ENCODE measurements around the gene ENG. TPM values are rescaled to one million over a fixed set of nuclear protein-coding genes. Genes with fewer than 3 reads are reported as not detected.

ENG gene
- total RNA-seq, 4 donors from 2014 or later, result 45.6 to 115 (median 51.1) TPM

DNA sequence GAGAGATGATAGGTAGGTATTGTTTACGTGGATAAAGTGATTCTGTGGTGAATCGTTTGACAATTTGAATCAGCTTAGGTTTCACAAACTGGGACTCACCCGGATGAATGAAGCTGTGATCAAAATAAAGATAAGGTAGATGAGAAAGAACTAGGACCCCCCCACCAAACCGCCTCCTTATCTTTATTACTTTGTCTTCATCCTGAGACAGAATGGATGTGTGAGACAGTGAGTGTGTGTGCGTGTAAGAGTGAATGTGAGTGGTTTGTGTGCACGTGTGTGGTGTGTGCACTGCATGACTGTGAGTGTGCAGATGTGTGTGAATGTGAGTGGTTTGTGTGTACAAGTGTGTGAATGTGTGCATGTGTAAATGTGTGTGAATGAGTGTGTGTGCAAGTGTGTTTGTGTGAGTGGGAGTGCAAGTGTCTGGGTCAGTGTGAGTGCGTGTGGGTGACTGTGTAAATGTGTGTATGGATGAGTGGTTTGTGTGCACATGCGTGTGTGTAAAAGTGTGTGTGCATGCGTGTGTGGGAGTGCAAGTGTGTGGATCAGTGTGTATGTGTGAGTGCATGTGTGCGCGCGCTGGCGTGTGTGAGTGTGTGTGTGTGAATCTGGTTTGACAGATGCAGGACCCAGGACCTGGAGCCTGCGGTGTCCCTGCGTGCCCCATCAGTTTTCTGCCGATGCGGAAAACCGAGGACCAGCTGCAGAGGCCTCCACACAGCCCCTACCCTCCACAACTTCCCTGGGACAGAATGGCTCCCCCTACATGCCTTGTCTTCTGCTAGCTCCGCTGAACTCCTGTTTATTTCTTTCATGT, 11.4 kb upstream of the ENG start:
- Histone ChIP-seq H3K27me3 (no peaks in the 10 kb centered on the region), H3K4me3 (replicated peaks in 1 of 3) (no peak overlapping the region), H3K9me3 (no peaks in the 10 kb centered on the region), H3K36me3 (peaks cover 0 to 12% of the 10 kb centered on the region in 2 donors), H3K27ac (peak overlapping the region in 2 of 3 donors; percentile 29 to 56), H3K4me1 (peaks cover 14 to 30% of the 10 kb centered on the region in 2 donors)
- TF ChIP-seq, protein P1, sequence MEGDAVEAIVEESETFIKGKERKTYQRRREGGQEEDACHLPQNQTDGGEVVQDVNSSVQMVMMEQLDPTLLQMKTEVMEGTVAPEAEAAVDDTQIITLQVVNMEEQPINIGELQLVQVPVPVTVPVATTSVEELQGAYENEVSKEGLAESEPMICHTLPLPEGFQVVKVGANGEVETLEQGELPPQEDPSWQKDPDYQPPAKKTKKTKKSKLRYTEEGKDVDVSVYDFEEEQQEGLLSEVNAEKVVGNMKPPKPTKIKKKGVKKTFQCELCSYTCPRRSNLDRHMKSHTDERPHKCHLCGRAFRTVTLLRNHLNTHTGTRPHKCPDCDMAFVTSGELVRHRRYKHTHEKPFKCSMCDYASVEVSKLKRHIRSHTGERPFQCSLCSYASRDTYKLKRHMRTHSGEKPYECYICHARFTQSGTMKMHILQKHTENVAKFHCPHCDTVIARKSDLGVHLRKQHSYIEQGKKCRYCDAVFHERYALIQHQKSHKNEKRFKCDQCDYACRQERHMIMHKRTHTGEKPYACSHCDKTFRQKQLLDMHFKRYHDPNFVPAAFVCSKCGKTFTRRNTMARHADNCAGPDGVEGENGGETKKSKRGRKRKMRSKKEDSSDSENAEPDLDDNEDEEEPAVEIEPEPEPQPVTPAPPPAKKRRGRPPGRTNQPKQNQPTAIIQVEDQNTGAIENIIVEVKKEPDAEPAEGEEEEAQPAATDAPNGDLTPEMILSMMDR (IDR thresholded peaks at IDR 0.05), result no peak
- TF ChIP-seq POLR2A (IDR thresholded peaks at IDR 0.05), result no peak
- WGBS, 2 donors, result 76 to 80% methylated on average over 19 of the region's 19 CpGs
- intact Hi-C loops (cut with DNase I), result loop anchor here (10.0 kb wide), 1 partner anchor 81 kb away; the partner anchor contains the start of gene CDK9
- DNase-seq, result no peak

DNA sequence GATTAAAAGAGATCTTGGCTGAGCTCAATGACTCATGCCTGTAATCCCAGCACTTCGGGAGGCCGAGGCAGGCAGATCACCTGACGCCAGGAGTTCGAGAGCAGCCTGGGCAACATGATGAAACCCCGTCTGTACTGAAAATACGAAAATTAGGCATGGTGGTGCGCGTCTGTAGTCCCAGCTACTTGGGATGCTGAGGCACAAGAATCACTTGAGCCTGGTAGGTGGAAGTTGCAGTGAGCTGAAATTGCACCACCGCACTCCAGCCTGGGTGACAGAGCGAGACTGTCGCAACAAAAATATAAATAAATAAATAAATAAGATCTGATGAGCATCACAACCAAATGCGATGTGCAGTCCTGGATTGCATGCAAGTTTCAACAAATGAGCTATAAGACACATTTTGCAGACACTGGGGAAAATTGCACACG, 8.7 kb upstream of the ENG start:
- H3K9me3 ChIP-seq, result no peaks in the 10 kb centered on the region
- no peak overlapping the region for H3K4me3 ChIP-seq (replicated peaks in 1 of 3)
- WGBS, 2 donors, result 90 to 94% methylated on average over 13 of the region's 13 CpGs
- peaks cover 0 to 9% of the 10 kb centered on the region in 2 donors for H3K36me3 ChIP-seq
- no peaks in the 10 kb centered on the region for H3K27me3 ChIP-seq
- H3K27ac ChIP-seq, result peak overlapping the region in 2 of 3 donors; percentile 77 to 79
- intact Hi-C loops (cut with DNase I), result loop anchor here (10.0 kb wide), 1 partner anchor 78 kb away; the partner anchor contains the start of gene CDK9
- peaks cover 20 to 53% of the 10 kb centered on the region in 2 donors for H3K4me1 ChIP-seq
- DNase-seq, result no peak
- no peak for TF ChIP-seq POLR2A (IDR thresholded peaks at IDR 0.05)

- WGBS, 2 donors, result 45 to 46% methylated on average over 26 to 29 of the region's 29 CpGs
- Histone ChIP-seq H3K27me3 (no peaks in the 10 kb centered on the region), H3K9me3 (no peaks in the 10 kb centered on the region), H3K4me3 (replicated peaks in 1 of 3) (no peak overlapping the region), H3K27ac (peak overlapping the region; percentile 65 to 79 (median 77)), H3K4me1 (peaks cover 20 to 61% of the 10 kb centered on the region in 2 donors), H3K36me3 (peaks cover 0 to under 1% of the 10 kb centered on the region in 2 donors)
- no peak for TF ChIP-seq POLR2A (IDR thresholded peaks at IDR 0.05)
- TF ChIP-seq, protein P1 (IDR thresholded peaks at IDR 0.05), result no peak
- peak; percentile 62 for DNase-seq
- intact Hi-C loops (cut with DNase I), result loop anchor here (10.0 kb wide), 1 partner anchor 78 kb away; the partner anchor contains the start of gene CDK9
Measured at GRCh38 chr9:127862075-127863011, 7.9 kb upstream of the ENG start.

GRCh38 chr9:127860779-127861178, 6.3 kb upstream of the ENG start:
- no peak for TF ChIP-seq POLR2A (IDR thresholded peaks at IDR 0.05)
- TF ChIP-seq, protein P1 (IDR thresholded peaks at IDR 0.05), result no peak
- Histone ChIP-seq H3K4me3 (replicated peaks in 1 of 3) (no peak overlapping the region), H3K9me3 (no peaks in the 10 kb centered on the region), H3K27ac (peak overlapping the region in 1 of 3 donors; percentile 28), H3K4me1 (peaks cover 20 to 77% of the 10 kb centered on the region in 2 donors), H3K36me3 (no peaks in the 10 kb centered on the region), H3K27me3 (no peaks in the 10 kb centered on the region)
- WGBS, 2 donors, result 96 to 98% methylated on average over 11 of the region's 11 CpGs
- intact Hi-C loops (cut with DNase I), result loop anchor here (10.0 kb wide), 1 partner anchor 76 kb away; the partner anchor contains the start of gene CDK9
- DNase-seq, result no peak

DNA sequence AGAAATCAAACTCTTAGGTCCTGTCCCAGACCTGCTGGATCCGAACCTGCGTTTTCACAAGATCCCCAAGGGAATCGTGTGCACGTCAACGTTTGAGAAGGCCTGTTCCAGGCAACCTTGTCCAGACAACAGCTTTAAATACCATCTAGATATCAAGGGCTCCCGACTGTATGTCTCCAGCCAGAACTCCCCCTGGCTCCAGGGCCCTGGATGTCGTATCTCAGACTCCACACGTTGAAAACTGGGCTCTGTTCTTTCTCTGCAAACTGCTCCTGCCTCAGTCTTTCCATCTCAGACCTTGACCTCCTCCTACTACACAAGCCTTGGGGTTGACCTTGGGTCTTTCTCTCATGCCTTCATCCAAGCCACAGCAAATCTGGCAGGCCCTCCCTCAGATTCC, 5.8 kb upstream of the ENG start:
- no peaks in the 10 kb centered on the region for H3K27me3 ChIP-seq

More for the DNA sequence above, 5.8 kb upstream of the ENG start:
- 59 to 75% methylated on average over 8 of the region's 8 CpGs for WGBS, 2 donors
- intact Hi-C loops (cut with DNase I), result loop anchor here (10.0 kb wide), 1 partner anchor 75 kb away; the partner anchor contains the start of gene CDK9
- TF ChIP-seq POLR2A (IDR thresholded peaks at IDR 0.05), result no peak
- TF ChIP-seq, protein P1 (IDR thresholded peaks at IDR 0.05), result no peak
- Histone ChIP-seq H3K4me3 (replicated peaks in 1 of 3) (no peak overlapping the region), H3K9me3 (no peaks in the 10 kb centered on the region), H3K27ac (peak overlapping the region in 2 of 3 donors; percentile 24 to 28), H3K36me3 (no peaks in the 10 kb centered on the region), H3K4me1 (peaks cover 18 to 73% of the 10 kb centered on the region in 2 donors)
- no peak for DNase-seq
